Measurements from ENCODE around the gene RMRP. TPM values are rescaled to one million over a fixed set of nuclear protein-coding genes. Genes with fewer than 3 reads are reported as not detected.

Gene RMRP
- polyA plus RNA-seq, 1 donor (not counting 4 experiments of a cell fraction or from before 2014, with no cell fraction given), result 21.6 TPM

DNA sequence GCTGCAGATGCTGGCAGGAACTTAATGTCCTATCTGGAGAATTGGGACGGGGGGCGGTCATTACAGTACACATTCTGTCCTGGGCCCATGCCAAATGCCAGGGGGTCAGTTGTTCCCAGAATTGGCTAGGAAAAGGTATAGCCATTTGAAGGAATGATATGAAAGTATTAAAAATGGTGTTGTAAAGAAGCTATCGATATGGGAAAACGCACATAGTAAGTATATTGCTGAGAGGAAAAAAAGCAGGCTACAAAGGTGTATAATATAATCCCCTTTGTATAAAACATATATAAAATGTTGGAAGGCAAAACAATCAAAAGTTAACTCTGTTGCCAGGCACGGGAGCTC lies 7.6 kb upstream of the RMRP start:
- Histone ChIP-seq H3K9ac (ENCODE audit: control insufficient read depth, extremely low read depth, insufficient read depth, low read length) (peak overlapping the region; percentile 74), H3K4me3 (ENCODE audit: control insufficient read depth in 2 of 3, extremely low read depth in 1 of 3, insufficient read depth in 2 of 3, low read depth in 1 of 3, low read length in 3 of 3) (peak overlapping the region; percentile 39 to 78 (median 64)), H3K9me1 (ENCODE audit: control insufficient read depth, extremely low read depth, insufficient read depth, low read length) (no peaks in the 10 kb centered on the region), H3K9me3 (ENCODE audit: control insufficient read depth, low read depth, low read length) (no peaks in the 10 kb centered on the region), H3K4me1 (ENCODE audit: control insufficient read depth, extremely low read depth, insufficient read depth, low read length) (peaks cover 17% of the 10 kb centered on the region), H3K4me2 (ENCODE audit: control insufficient read depth, extremely low read depth, insufficient read depth, low read depth, low read length) (peak overlapping the region; percentile 95), H3K79me2 (ENCODE audit: control insufficient read depth, insufficient read depth, low read length) (no peaks in the 10 kb centered on the region), H3K36me3 (ENCODE audit: control insufficient read depth in 2 of 2, extremely low read depth in 1 of 2, insufficient read depth in 2 of 2, low read length in 2 of 2) (peaks cover 0 to 13% of the 10 kb centered on the region in 2 experiments), H3K27ac (ENCODE audit: control insufficient read depth, insufficient read depth, low read length) (peak overlapping the region; percentile 36), H3K27me3 (ENCODE audit: control insufficient read depth, extremely low read depth, insufficient read depth, low read length) (no peaks in the 10 kb centered on the region), H2AFZ (ENCODE audit: control insufficient read depth, low read length) (peak overlapping the region; percentile 88), H4K20me1 (ENCODE audit: control insufficient read depth, extremely low read depth, insufficient read depth, low read length) (no peaks in the 10 kb centered on the region)
- FAIRE-seq (no peak), DNase-seq (ENCODE audit: low read depth, low spot score) (no peak)
- dilution Hi-C loops (cut with MboI; ENCODE audit: extremely low pct_ligation_motif_present, low sequenced_read_pairs), result no loop called here
- TF ChIP-seq EZH2 (IDR thresholded peaks at IDR 0.05; ENCODE audit: low read length), result no peak
- TF ChIP-seq, protein P1, sequence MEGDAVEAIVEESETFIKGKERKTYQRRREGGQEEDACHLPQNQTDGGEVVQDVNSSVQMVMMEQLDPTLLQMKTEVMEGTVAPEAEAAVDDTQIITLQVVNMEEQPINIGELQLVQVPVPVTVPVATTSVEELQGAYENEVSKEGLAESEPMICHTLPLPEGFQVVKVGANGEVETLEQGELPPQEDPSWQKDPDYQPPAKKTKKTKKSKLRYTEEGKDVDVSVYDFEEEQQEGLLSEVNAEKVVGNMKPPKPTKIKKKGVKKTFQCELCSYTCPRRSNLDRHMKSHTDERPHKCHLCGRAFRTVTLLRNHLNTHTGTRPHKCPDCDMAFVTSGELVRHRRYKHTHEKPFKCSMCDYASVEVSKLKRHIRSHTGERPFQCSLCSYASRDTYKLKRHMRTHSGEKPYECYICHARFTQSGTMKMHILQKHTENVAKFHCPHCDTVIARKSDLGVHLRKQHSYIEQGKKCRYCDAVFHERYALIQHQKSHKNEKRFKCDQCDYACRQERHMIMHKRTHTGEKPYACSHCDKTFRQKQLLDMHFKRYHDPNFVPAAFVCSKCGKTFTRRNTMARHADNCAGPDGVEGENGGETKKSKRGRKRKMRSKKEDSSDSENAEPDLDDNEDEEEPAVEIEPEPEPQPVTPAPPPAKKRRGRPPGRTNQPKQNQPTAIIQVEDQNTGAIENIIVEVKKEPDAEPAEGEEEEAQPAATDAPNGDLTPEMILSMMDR (optimal IDR thresholded peaks at IDR 0.05 in 1 of 3, IDR thresholded peaks at IDR 0.05 in 1 of 3, conservative IDR thresholded peaks at IDR 0.05 in 1 of 3; ENCODE audit: extremely low read depth in 1 of 3, insufficient read depth in 2 of 3, low read length in 3 of 3), result no peak

- no peak for TF ChIP-seq EZH2 (IDR thresholded peaks at IDR 0.05; ENCODE audit: low read length)
- TF ChIP-seq, protein P1 (optimal IDR thresholded peaks at IDR 0.05 in 1 of 3, IDR thresholded peaks at IDR 0.05 in 1 of 3, conservative IDR thresholded peaks at IDR 0.05 in 1 of 3; ENCODE audit: extremely low read depth in 1 of 3, insufficient read depth in 2 of 3, low read length in 3 of 3), result peak in 1 of 3 experiments; percentile 67
- Histone ChIP-seq H2AFZ (ENCODE audit: control insufficient read depth, low read length) (peak within 1 kb of the TSS; percentile 88), H3K27me3 (ENCODE audit: control insufficient read depth, extremely low read depth, insufficient read depth, low read length) (no peaks in the 10 kb centered on the region), H3K4me1 (ENCODE audit: control insufficient read depth, extremely low read depth, insufficient read depth, low read length) (peaks cover 17% of the 10 kb centered on the region), H4K20me1 (ENCODE audit: control insufficient read depth, extremely low read depth, insufficient read depth, low read length) (no peaks in the 10 kb centered on the region), H3K36me3 (ENCODE audit: control insufficient read depth in 2 of 2, extremely low read depth in 1 of 2, insufficient read depth in 2 of 2, low read length in 2 of 2) (peaks cover 1 to 13% of the 10 kb centered on the region in 2 experiments), H3K79me2 (ENCODE audit: control insufficient read depth, insufficient read depth, low read length) (no peaks in the 10 kb centered on the region), H3K4me2 (ENCODE audit: control insufficient read depth, extremely low read depth, insufficient read depth, low read depth, low read length) (peak within 1 kb of the TSS; percentile 95), H3K9me1 (ENCODE audit: control insufficient read depth, extremely low read depth, insufficient read depth, low read length) (no peaks in the 10 kb centered on the region), H3K4me3 (ENCODE audit: control insufficient read depth in 2 of 3, extremely low read depth in 1 of 3, insufficient read depth in 2 of 3, low read depth in 1 of 3, low read length in 3 of 3) (peak within 1 kb of the TSS; percentile 39 to 78 (median 64)), H3K27ac (ENCODE audit: control insufficient read depth, insufficient read depth, low read length) (peak within 1 kb of the TSS; percentile 51), H3K9me3 (ENCODE audit: control insufficient read depth, low read depth, low read length) (no peaks in the 10 kb centered on the region), H3K9ac (ENCODE audit: control insufficient read depth, extremely low read depth, insufficient read depth, low read length) (peak within 1 kb of the TSS; percentile 74)
- no peak for DNase-seq (ENCODE audit: low read depth, low spot score)
- dilution Hi-C loops (cut with MboI; ENCODE audit: extremely low pct_ligation_motif_present, low sequenced_read_pairs), result no loop called here
- no peak for FAIRE-seq
These were observed 7.0 kb upstream of the RMRP start, which contains the start of gene ARHGEF39 for GRCh38 chr9:35664531-35665470. TSS of gene ARHGEF39 (minus strand) at chr9:35665195. CDS start at chr9:35665169, 26 bp downstream.

Data from keratinocyte (primary cell).